Measurements from ENCODE around the gene DLX5. TPM values are rescaled to one million over a fixed set of nuclear protein-coding genes. Genes with fewer than 3 reads are reported as not detected.
"Not testable (repeated sequence)": the region's sequence is repeated elsewhere in the genome, so short reads cannot be mapped to it uniquely, and the experiment has no call there.

DLX5 gene
- polyA plus RNA-seq (0.67 to 2.3 TPM (median 0.83 TPM) in 3 replicates), polyA minus RNA-seq (2.2 to 2.8 TPM in 2 of 3 replicates, not detected in the other)
- 10.6 TPM for polyA plus RNA-seq (2011; ENCODE audit: low read depth)
- polyA plus RNA-seq (2011; cell fraction: cytosol; rRNA removed): 1.1 and 2.0 TPM in 2 replicates
- 5.4 and 8.5 TPM in 2 replicates for polyA plus RNA-seq (2011; cell fraction: nucleus; rRNA removed)
- 1.00 and 18.5 TPM in 2 replicates for polyA plus RNA-seq (2012; ENCODE audit: low replicate concordance)
- 2.5 TPM for polyA minus RNA-seq (2011; cell fraction: cytosol; rRNA and poly(A)+ RNA removed)
- 3.2 and 4.0 TPM in 2 replicates for polyA minus RNA-seq (2011; cell fraction: nucleus; rRNA and poly(A)+ RNA removed)

GRCh38 chr7:97024209-97025129 lies at the start of gene DLX5:
TSS of gene DLX5 (minus strand) at chr7:97024831. CDS start at chr7:97024623, 208 bp downstream.
- H3K27me3 ChIP-seq (ENCODE audit: control insufficient read depth, extremely low read depth, insufficient read depth, low read length): peaks cover 14% of the 10 kb centered on the region

GRCh38 chr7:97072025-97072424 lies 47.4 kb upstream of the DLX5 start:
- H3K27me3 ChIP-seq (ENCODE audit: control insufficient read depth, extremely low read depth, insufficient read depth, low read length); FAIRE-seq; H4K20me1 ChIP-seq (ENCODE audit: control insufficient read depth, extremely low read depth, insufficient read depth, low read length); H3K36me3 ChIP-seq (ENCODE audit: control insufficient read depth in 2 of 2, extremely low read depth in 1 of 2, insufficient read depth in 2 of 2, low read length in 2 of 2); H3K27ac ChIP-seq (ENCODE audit: control insufficient read depth, insufficient read depth, low read length); H3K9me1 ChIP-seq (ENCODE audit: control insufficient read depth, extremely low read depth, insufficient read depth, low read length); H3K4me1 ChIP-seq (ENCODE audit: control insufficient read depth, extremely low read depth, insufficient read depth, low read length); H2AFZ ChIP-seq (ENCODE audit: control insufficient read depth, low read length); H3K79me2 ChIP-seq (ENCODE audit: control insufficient read depth, insufficient read depth, low read length); H3K4me2 ChIP-seq (ENCODE audit: control insufficient read depth, extremely low read depth, insufficient read depth, low read depth, low read length); H3K4me3 ChIP-seq (ENCODE audit: control insufficient read depth in 2 of 3, extremely low read depth in 1 of 3, insufficient read depth in 2 of 3, low read depth in 1 of 3, low read length in 3 of 3); H3K9me3 ChIP-seq (ENCODE audit: control insufficient read depth, low read depth, low read length); H3K9ac ChIP-seq (ENCODE audit: control insufficient read depth, extremely low read depth, insufficient read depth, low read length); dilution Hi-C loops (cut with MboI; ENCODE audit: extremely low pct_ligation_motif_present, low sequenced_read_pairs); DNase-seq (ENCODE audit: low read depth, low spot score): not testable (repeated sequence)

More at GRCh38 chr7:97024209-97025129, at the start of gene DLX5:
- dilution Hi-C loops (cut with MboI; ENCODE audit: extremely low pct_ligation_motif_present, low sequenced_read_pairs): loop anchor here (25.0 kb wide), 1 partner anchor 1112 kb away; no protein-coding TSS in a partner anchor
- H4K20me1 ChIP-seq (ENCODE audit: control insufficient read depth, extremely low read depth, insufficient read depth, low read length): no peaks in the 10 kb centered on the region
- H3K4me3 ChIP-seq (ENCODE audit: control insufficient read depth in 2 of 3, extremely low read depth in 1 of 3, insufficient read depth in 2 of 3, low read depth in 1 of 3, low read length in 3 of 3): peak within 1 kb of the TSS; percentile 68 to 80 (median 75)
- peak within 1 kb of the TSS; percentile 89 for H3K4me2 ChIP-seq (ENCODE audit: control insufficient read depth, extremely low read depth, insufficient read depth, low read depth, low read length)
- H3K9me1 ChIP-seq (ENCODE audit: control insufficient read depth, extremely low read depth, insufficient read depth, low read length): no peaks in the 10 kb centered on the region
- TF ChIP-seq CTCF (optimal IDR thresholded peaks at IDR 0.05 in 1 of 3, IDR thresholded peaks at IDR 0.05 in 1 of 3, conservative IDR thresholded peaks at IDR 0.05 in 1 of 3; ENCODE audit: extremely low read depth in 1 of 3, insufficient read depth in 2 of 3, low read length in 3 of 3) (peak in 1 of 3 experiments; percentile 1), EZH2 (IDR thresholded peaks at IDR 0.05; ENCODE audit: low read length) (no peak)
- no peak for FAIRE-seq
- H2AFZ ChIP-seq (ENCODE audit: control insufficient read depth, low read length): peak within 1 kb of the TSS; percentile 95
- no peaks in the 10 kb centered on the region for H3K79me2 ChIP-seq (ENCODE audit: control insufficient read depth, insufficient read depth, low read length)
- H3K36me3 ChIP-seq (ENCODE audit: control insufficient read depth in 2 of 2, extremely low read depth in 1 of 2, insufficient read depth in 2 of 2, low read length in 2 of 2): no peaks in the 10 kb centered on the region
- H3K9me3 ChIP-seq (ENCODE audit: control insufficient read depth, low read depth, low read length): no peaks in the 10 kb centered on the region
- H3K9ac ChIP-seq (ENCODE audit: control insufficient read depth, extremely low read depth, insufficient read depth, low read length): peak within 1 kb of the TSS; percentile 18
- no peak for DNase-seq (ENCODE audit: low read depth, low spot score)
- H3K4me1 ChIP-seq (ENCODE audit: control insufficient read depth, extremely low read depth, insufficient read depth, low read length): peaks cover 9% of the 10 kb centered on the region
- H3K27ac ChIP-seq (ENCODE audit: control insufficient read depth, insufficient read depth, low read length): no peak within 1 kb of the TSS

Data from keratinocyte (primary cell).